ENCODE data around the gene C17orf67. TPM values are rescaled to one million over a fixed set of nuclear protein-coding genes. Genes with fewer than 3 reads are reported as not detected.
A peak's percentile ranks its signal among the peaks of the same experiment; 100 is the strongest.

Gene C17orf67
- total and polyA plus RNA-seq, 9 of the 15 experiments (the other 6 are each of a cell fraction or from before 2014, with no cell fraction given): 0.07 to 1.7 (median 0.59) TPM

DNA sequence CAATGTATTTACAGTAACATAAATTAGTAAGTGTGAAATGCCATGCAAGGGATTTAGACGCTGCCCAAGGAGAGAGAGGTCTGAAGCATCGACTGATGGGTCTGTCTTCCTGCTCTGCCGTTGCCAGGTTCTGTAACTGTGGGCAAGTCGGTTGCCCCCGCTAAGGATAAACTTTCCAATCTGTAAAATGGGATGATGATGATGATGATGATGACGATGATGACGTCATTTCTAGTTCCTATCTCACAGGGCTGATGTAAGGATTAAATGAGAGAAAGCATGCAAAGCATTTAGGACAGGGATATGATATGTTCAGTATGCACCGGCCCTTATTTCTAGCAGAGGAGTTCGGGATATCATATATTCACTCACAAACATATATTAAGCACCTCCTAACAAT, 54.8 kb downstream of the C17orf67 start:
- FAIRE-seq (no peak), ATAC-seq (no peak), DNase-seq (ENCODE audit: extremely low read depth in 1 of 4, low spot score in 3 of 4) (no peak)
- Histone ChIP-seq H4K20me1 (replicated peaks; ENCODE audit: control insufficient read depth, insufficient read depth, low read length) (no peaks in the 10 kb centered on the region; the same call in 1 of the 2 replicates), H3K4me3 (no peak overlapping the region), H3K79me2 (ENCODE audit: control insufficient read depth, insufficient read depth, low read length) (no peaks in the 10 kb centered on the region), H3K9me3 (replicated peaks; ENCODE audit: control insufficient read depth, insufficient read depth, low read depth, low read length) (no peaks in the 10 kb centered on the region), H3K27ac (ENCODE audit: extremely low read depth, low read depth, low read length) (no peak overlapping the region), H3K36me3 (ENCODE audit: control insufficient read depth, insufficient read depth, low read length) (no peaks in the 10 kb centered on the region; the same call in 2 of the 3 replicates), H3K27me3 (ENCODE audit: control insufficient read depth in 2 of 2, insufficient read depth in 2 of 2, low read length in 2 of 2) (peaks cover 29 to 36% of the 10 kb centered on the region in 2 experiments), H2AFZ (ENCODE audit: low read depth, low read length) (no peak overlapping the region), H3K9ac (ENCODE audit: insufficient read depth in 1 of 2, low read depth in 2 of 2, low read length in 2 of 2) (no peak overlapping the region), H3K4me1 (replicated peaks in 1 of 2; ENCODE audit: control insufficient read depth in 2 of 2, insufficient read depth in 2 of 2, low read length in 2 of 2) (peaks cover 0 to 9% of the 10 kb centered on the region in 2 experiments; a peak in 3 of 5 replicates), H3K4me2 (ENCODE audit: insufficient read depth, low read length) (no peak overlapping the region), H3K9me1 (ENCODE audit: control insufficient read depth, insufficient read depth, low read length) (no peaks in the 10 kb centered on the region)
- in situ Hi-C loops (cut with MboI): no loop called here
- intact Hi-C loops (cut with micrococcal nuclease): no loop called here
- no TSS peak for BruUV-seq (replicated peaks)
- CTCF ChIA-PET (ENCODE audit: low intra/inter-chr PET ratio): no interaction called here
- WGBS (ENCODE audit: insufficient coverage, low coverage, missing lambda C conversion rate): 14% methylated on average over 9 of the region's 9 CpGs
- TF ChIP-seq ATF1 (CRISPR knock-in tag; IDR thresholded peaks at IDR 0.05) (no peak), ATF1 (tag; IDR thresholded peaks at IDR 0.05) (peak; percentile 94), JUNB (CRISPR knock-in tag; conservative IDR thresholded peaks at IDR 0.05) (peak; percentile 91), ATF3 (IDR thresholded peaks at IDR 0.05) (peak; percentile 97), ATF3 (CRISPR knock-in tag; conservative IDR thresholded peaks at IDR 0.05) (no peak), ATF6 (CRISPR knock-in tag; IDR thresholded peaks at IDR 0.05) (no peak), CREB1 (IDR thresholded peaks at IDR 0.05) (no peak), CREB1 (CRISPR knock-in tag; IDR thresholded peaks at IDR 0.05) (peak; percentile 56), RBM25 (IDR thresholded peaks at IDR 0.05; ENCODE audit: low read depth, low read length, severe bottlenecking) (peak; percentile 41), SNIP1 (IDR thresholded peaks at IDR 0.05; ENCODE audit: low read depth) (no peak), ATF7 (IDR thresholded peaks at IDR 0.05) (peak; percentile 88), BCOR (IDR thresholded peaks at IDR 0.05) (peak; percentile 52; the same call in 1 of the 2 replicates), JUND (IDR thresholded peaks at IDR 0.05; ENCODE audit: borderline replicate concordance, low read depth, low read length) (peak; percentile 63; the same call in 1 of the 2 replicates), JUND (tag; IDR thresholded peaks at IDR 0.05; ENCODE audit: borderline replicate concordance, low read depth, low read length) (peak; percentile 91; the same call in 2 of the 3 replicates), NFIX (CRISPR knock-in tag; IDR thresholded peaks at IDR 0.05; ENCODE audit: low read depth) (no peak), CREM (IDR thresholded peaks at IDR 0.05; ENCODE audit: low read depth) (peak; percentile 41; the same call in 1 of the 2 replicates), SNRNP70 (optimal IDR thresholded peaks at IDR 0.05; ENCODE audit: low read depth, low read length) (no peak)
- TF ChIP-seq, protein P1, sequence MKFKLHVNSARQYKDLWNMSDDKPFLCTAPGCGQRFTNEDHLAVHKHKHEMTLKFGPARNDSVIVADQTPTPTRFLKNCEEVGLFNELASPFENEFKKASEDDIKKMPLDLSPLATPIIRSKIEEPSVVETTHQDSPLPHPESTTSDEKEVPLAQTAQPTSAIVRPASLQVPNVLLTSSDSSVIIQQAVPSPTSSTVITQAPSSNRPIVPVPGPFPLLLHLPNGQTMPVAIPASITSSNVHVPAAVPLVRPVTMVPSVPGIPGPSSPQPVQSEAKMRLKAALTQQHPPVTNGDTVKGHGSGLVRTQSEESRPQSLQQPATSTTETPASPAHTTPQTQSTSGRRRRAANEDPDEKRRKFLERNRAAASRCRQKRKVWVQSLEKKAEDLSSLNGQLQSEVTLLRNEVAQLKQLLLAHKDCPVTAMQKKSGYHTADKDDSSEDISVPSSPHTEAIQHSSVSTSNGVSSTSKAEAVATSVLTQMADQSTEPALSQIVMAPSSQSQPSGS (CRISPR knock-in tag; IDR thresholded peaks at IDR 0.05): peak; percentile 84; the same call in 1 of the 2 replicates
- POLR2A ChIA-PET: interaction anchor here (0.5 kb wide), 1 partner anchor 513 kb away, joined by 3 read pairs; no protein-coding TSS in a partner anchor

Data from K562 (cell line).